Thyroid gland (tissue), 4 donors: ENCODE data around the gene BLCAP. TPM values are rescaled to one million over a fixed set of nuclear protein-coding genes. Genes with fewer than 3 reads are reported as not detected.

Experiments
- DNase-seq, 2 donors: peaks; one replicate each; pipeline ENCODE4 v3.0.0-alpha.2; 2019
- H3K27ac ChIP-seq, 3 donors: fragments of 200-600 bp; sonication (generic); 1 replicate in 2 of 3; 2 replicates in 1 of 3; pipeline ENCODE4 v1.5.1; 2016 to 2019; ENCODE audit warnings: mild to moderate bottlenecking in 1 of 3, moderate library complexity in 1 of 3
- H3K27me3 ChIP-seq: fragments of 200-600 bp; sonication (generic); one replicate; pipeline ENCODE4 v1.5.1; 2019
- H3K36me3 ChIP-seq, 2 donors: fragments of 200-600 bp; sonication (generic); one replicate each; pipeline ENCODE4 v1.5.1; 2016 to 2019
- H3K4me1 ChIP-seq, 2 donors: fragments of 200-600 bp; sonication (generic); one replicate each; pipeline ENCODE4 v1.5.1; 2017 to 2019
- H3K4me3 ChIP-seq, 3 donors: fragments of 200-600 bp; sonication (generic); replicated peaks in 1 of 3; 1 replicate in 2 of 3; 2 replicates in 1 of 3; pipeline ENCODE4 v1.5.1; 2016; ENCODE audit warnings: mild to moderate bottlenecking in 1 of 3
- H3K9me3 ChIP-seq: fragments of 200-600 bp; sonication (generic); one replicate; pipeline ENCODE4 v1.5.1; 2017
- POLR2A ChIP-seq, 2 donors: fragments of 450-650 bp; IDR thresholded peaks; one replicate each; pipeline ENCODE4 v1.6.1; 2017; ENCODE audit warnings: antibody characterized with exemption in 2 of 2, mild to moderate bottlenecking in 2 of 2, moderate library complexity in 1 of 2
- WGBS, 2 donors: methylation state at CpG; one replicate each; pipeline ENCODE4 v1.1.5; 2017; 5-methylcytosine and 5-hydroxymethylcytosine counted together
- intact Hi-C: fragments of 100-400 bp; cut with DNase I; formaldehyde crosslinking; loops from one replicate; pipeline ENCODE4 v1.15.1; 2023
- total RNA-seq, 4 donors: library from RNA; depleted of rRNA; stranded (reverse); fragments of >200 nt; gene quantifications; one replicate each; pipeline ENCODE4 v1.2.3, GENCODE V29; 2016
- TF ChIP-seq, protein P1 (sequence below), 6 experiments: fragments of 200-600 bp in 3 of 6; fragments of 450-650 bp in 3 of 6; sonication (generic) in 3 of 6; IDR thresholded peaks; one replicate each; pipeline ENCODE4 v1.5.1; 2016 to 2019; ENCODE audit warnings: antibody characterized with exemption in 6 of 6, mild to moderate bottlenecking in 2 of 6, inconsistent platforms in 1 of 6, moderate library complexity in 1 of 6

Gene BLCAP
- total RNA-seq, 4 donors from 2014 or later = 56.6 to 80.3 (median 64.5) TPM

DNA sequence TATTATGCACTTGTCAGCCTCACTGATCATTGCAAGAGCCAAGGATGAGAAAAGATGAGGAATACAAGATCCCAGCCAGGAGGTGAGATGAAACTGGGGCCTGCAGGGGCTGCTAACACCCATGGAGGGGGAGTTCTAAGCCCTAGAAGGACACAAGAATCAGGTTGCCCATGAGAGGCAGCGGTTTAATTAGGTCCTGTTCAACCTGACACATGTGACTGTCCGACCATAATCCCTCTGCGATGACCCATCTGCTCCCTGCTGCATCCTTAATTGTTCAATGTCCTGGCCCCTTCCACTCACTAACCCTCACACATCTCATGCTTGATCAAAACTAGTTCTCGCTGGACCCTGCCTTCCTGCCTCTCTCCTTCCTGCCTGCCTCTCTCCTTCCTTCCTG is 58.8 kb downstream of the BLCAP start:
- WGBS, 2 donors = 75 to 85% methylated on average over 4 of the region's 4 CpGs
- Histone ChIP-seq H3K9me3 (no peaks in the 10 kb centered on the region), H3K27me3 (no peaks in the 10 kb centered on the region), H3K36me3 (no peaks in the 10 kb centered on the region), H3K27ac (no peak overlapping the region), H3K4me1 (no peaks in the 10 kb centered on the region), H3K4me3 (no peak overlapping the region)
- TF ChIP-seq, protein P1, sequence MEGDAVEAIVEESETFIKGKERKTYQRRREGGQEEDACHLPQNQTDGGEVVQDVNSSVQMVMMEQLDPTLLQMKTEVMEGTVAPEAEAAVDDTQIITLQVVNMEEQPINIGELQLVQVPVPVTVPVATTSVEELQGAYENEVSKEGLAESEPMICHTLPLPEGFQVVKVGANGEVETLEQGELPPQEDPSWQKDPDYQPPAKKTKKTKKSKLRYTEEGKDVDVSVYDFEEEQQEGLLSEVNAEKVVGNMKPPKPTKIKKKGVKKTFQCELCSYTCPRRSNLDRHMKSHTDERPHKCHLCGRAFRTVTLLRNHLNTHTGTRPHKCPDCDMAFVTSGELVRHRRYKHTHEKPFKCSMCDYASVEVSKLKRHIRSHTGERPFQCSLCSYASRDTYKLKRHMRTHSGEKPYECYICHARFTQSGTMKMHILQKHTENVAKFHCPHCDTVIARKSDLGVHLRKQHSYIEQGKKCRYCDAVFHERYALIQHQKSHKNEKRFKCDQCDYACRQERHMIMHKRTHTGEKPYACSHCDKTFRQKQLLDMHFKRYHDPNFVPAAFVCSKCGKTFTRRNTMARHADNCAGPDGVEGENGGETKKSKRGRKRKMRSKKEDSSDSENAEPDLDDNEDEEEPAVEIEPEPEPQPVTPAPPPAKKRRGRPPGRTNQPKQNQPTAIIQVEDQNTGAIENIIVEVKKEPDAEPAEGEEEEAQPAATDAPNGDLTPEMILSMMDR (IDR thresholded peaks at IDR 0.05) = no peak
- no peak for TF ChIP-seq POLR2A (IDR thresholded peaks at IDR 0.05)
- intact Hi-C loops = no loop called here
- DNase-seq = no peak

Other genes with a start within 250 kb of the BLCAP start
- gene MANBAL, start 238.2 kb downstream of the BLCAP start, total RNA-seq = 10 to 100 TPM; 16.2 to 53.3 (median 37.5) TPM
- gene SRC, start 181.7 kb downstream of the BLCAP start, total RNA-seq = 10 to 100 TPM; 17.1 to 23.7 (median 17.8) TPM
- gene NNAT, start 6.6 kb downstream of the BLCAP start, total RNA-seq = 1 to 10 TPM in 3 of 4 donors, under 1 TPM in 1; 0.45 to 4.9 (median 1.6) TPM
- gene CTNNBL1, start 166.2 kb upstream of the BLCAP start, total RNA-seq = 10 to 100 TPM; 22.3 to 31.2 (median 24.6) TPM